Left ventricle myocardium inferior (tissue), 1 donor: ENCODE results near the gene ZNF423. TPM values are rescaled to one million over a fixed set of nuclear protein-coding genes. Genes with fewer than 3 reads are reported as not detected.

Experiments used
- DNase-seq: peaks from one replicate; pipeline ENCODE4 v3.0.0-alpha.2; 2020
- H3K27ac ChIP-seq: fragments of 200-600 bp; replicated peaks from 2 replicates; pipeline ENCODE4 v1.8.0; 2021
- H3K27me3 ChIP-seq: fragments of 200-600 bp; 2 replicates; pipeline ENCODE4 v1.8.0; 2021; ENCODE audit warnings: low read depth
- H3K36me3 ChIP-seq: fragments of 200-600 bp; 2 replicates; pipeline ENCODE4 v1.8.0; 2021
- H3K4me1 ChIP-seq: fragments of 200-600 bp; 2 replicates; pipeline ENCODE4 v1.8.0; 2021
- H3K4me3 ChIP-seq: fragments of 200-600 bp; 2 replicates; pipeline ENCODE4 v1.8.0; 2021; ENCODE audit warnings: mild to moderate bottlenecking, moderate library complexity
- H3K9me3 ChIP-seq: fragments of 200-600 bp; replicated peaks from 2 replicates; pipeline ENCODE4 v1.8.0; 2021
- CTCF ChIP-seq: fragments of 200-600 bp; IDR thresholded peaks from 2 replicates; pipeline ENCODE4 v1.8.0; 2021; ENCODE audit warnings: antibody characterized with exemption, mild to moderate bottlenecking, borderline replicate concordance
- intact Hi-C: fragments of 100-400 bp; cut with micrococcal nuclease; formaldehyde crosslinking; loops from one replicate; pipeline ENCODE4 v1.11.0; 2022
- total RNA-seq: library from RNA; stranded (reverse); fragmentation: NEBNext Ultra II Directional; extraction: Animal tissue kit (Norgen Biotek cat#: 25700); gene quantifications from one replicate; pipeline ENCODE4 v1.2.1, GENCODE V29; 2021
- donor health status: DM: no; HTN: yes; CAD: no; lungs with severe emphysema.

Gene ZNF423
- total RNA-seq, 1 donor from 2014 or later, result 8.6 TPM

GRCh38 chr16:49586466-49587450, 269.2 kb downstream of the ZNF423 start:
- H3K4me3 ChIP-seq, result no peak overlapping the region
- peaks cover 6% of the 10 kb centered on the region for H3K4me1 ChIP-seq
- H3K36me3 ChIP-seq, result no peaks in the 10 kb centered on the region
- TF ChIP-seq CTCF, result no peak
- no peak for DNase-seq
- H3K9me3 ChIP-seq, result no peaks in the 10 kb centered on the region
- intact Hi-C loops, result no loop called here
- H3K27me3 ChIP-seq, result no peaks in the 10 kb centered on the region
- H3K27ac ChIP-seq, result no peak overlapping the region

GRCh38 chr16:49585143-49585832, 270.6 kb downstream of the ZNF423 start:
- DNase-seq, result no peak

GRCh38 chr16:49583911-49584310, 272.0 kb downstream of the ZNF423 start:
- intact Hi-C loops, result no loop called here
- H3K36me3 ChIP-seq, result no peaks in the 10 kb centered on the region
- no peak for DNase-seq
- H3K27me3 ChIP-seq, result no peaks in the 10 kb centered on the region
- TF ChIP-seq CTCF, result no peak
- no peaks in the 10 kb centered on the region for H3K9me3 ChIP-seq
- H3K27ac ChIP-seq, result no peak overlapping the region
- no peak overlapping the region for H3K4me3 ChIP-seq
- peaks cover 17% of the 10 kb centered on the region for H3K4me1 ChIP-seq

More at GRCh38 chr16:49585143-49585832, 270.6 kb downstream of the ZNF423 start:
- peaks cover 14% of the 10 kb centered on the region for H3K4me1 ChIP-seq
- no peaks in the 10 kb centered on the region for H3K27me3 ChIP-seq
- intact Hi-C loops, result no loop called here
- H3K27ac ChIP-seq, result no peak overlapping the region
- H3K4me3 ChIP-seq, result no peak overlapping the region
- no peaks in the 10 kb centered on the region for H3K9me3 ChIP-seq
- no peaks in the 10 kb centered on the region for H3K36me3 ChIP-seq
- no peak for TF ChIP-seq CTCF

GRCh38 chr16:49581630-49582298, 274.1 kb downstream of the ZNF423 start:
- no peak for DNase-seq
- no peak overlapping the region for H3K4me3 ChIP-seq
- intact Hi-C loops, result no loop called here
- TF ChIP-seq CTCF, result no peak
- H3K27me3 ChIP-seq, result no peaks in the 10 kb centered on the region
- no peaks in the 10 kb centered on the region for H3K9me3 ChIP-seq
- peaks cover 17% of the 10 kb centered on the region for H3K4me1 ChIP-seq
- no peaks in the 10 kb centered on the region for H3K36me3 ChIP-seq
- H3K27ac ChIP-seq, result no peak overlapping the region

GRCh38 chr16:49580751-49581303, 275.1 kb downstream of the ZNF423 start:
- H3K4me3 ChIP-seq, result no peak overlapping the region

More at GRCh38 chr16:49580751-49581303, 275.1 kb downstream of the ZNF423 start:
- H3K27ac ChIP-seq, result no peak overlapping the region
- peaks cover 24% of the 10 kb centered on the region for H3K4me1 ChIP-seq
- H3K9me3 ChIP-seq, result no peaks in the 10 kb centered on the region
- intact Hi-C loops, result no loop called here
- H3K27me3 ChIP-seq, result no peaks in the 10 kb centered on the region
- DNase-seq, result no peak
- TF ChIP-seq CTCF, result no peak
- H3K36me3 ChIP-seq, result no peaks in the 10 kb centered on the region
